OCI-LY1 (cell line): ENCODE measurements around the gene UCKL1.

Experiments
- EZH2 ChIP-seq: fragments of 200-600 bp; sonication (generic), shearing (Covaris generic); IDR thresholded peaks from 2 replicates; pipeline ENCODE4 v1.8.0; 2017; ENCODE audit warnings: borderline replicate concordance, mixed run types, mild to moderate bottlenecking, antibody characterized with exemption, low read length, moderate library complexity, mixed read lengths
- TF ChIP-seq, protein P1 (sequence below): fragments of 200-600 bp; sonication (generic), shearing (Covaris generic); IDR thresholded peaks from 2 replicates; pipeline ENCODE4 v1.5.1; 2017; ENCODE audit warnings: mild to moderate bottlenecking, antibody characterized with exemption, low read length, moderate library complexity, mixed read lengths

GRCh38 chr20:63978319-63979228 lies 22.4 kb upstream of the UCKL1 start:
- TF ChIP-seq EZH2, result no peak
- TF ChIP-seq, protein P1, sequence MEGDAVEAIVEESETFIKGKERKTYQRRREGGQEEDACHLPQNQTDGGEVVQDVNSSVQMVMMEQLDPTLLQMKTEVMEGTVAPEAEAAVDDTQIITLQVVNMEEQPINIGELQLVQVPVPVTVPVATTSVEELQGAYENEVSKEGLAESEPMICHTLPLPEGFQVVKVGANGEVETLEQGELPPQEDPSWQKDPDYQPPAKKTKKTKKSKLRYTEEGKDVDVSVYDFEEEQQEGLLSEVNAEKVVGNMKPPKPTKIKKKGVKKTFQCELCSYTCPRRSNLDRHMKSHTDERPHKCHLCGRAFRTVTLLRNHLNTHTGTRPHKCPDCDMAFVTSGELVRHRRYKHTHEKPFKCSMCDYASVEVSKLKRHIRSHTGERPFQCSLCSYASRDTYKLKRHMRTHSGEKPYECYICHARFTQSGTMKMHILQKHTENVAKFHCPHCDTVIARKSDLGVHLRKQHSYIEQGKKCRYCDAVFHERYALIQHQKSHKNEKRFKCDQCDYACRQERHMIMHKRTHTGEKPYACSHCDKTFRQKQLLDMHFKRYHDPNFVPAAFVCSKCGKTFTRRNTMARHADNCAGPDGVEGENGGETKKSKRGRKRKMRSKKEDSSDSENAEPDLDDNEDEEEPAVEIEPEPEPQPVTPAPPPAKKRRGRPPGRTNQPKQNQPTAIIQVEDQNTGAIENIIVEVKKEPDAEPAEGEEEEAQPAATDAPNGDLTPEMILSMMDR, result no peak
